GM13977 (cell line): ENCODE measurements around the gene SALL4.
"Not testable (repeated sequence)": the region's sequence is repeated elsewhere in the genome, so short reads cannot be mapped to it uniquely, and the experiment has no call there.

ENCODE experiments used
- DNase-seq: peaks from one replicate; pipeline ENCODE4 v3.0.0; 2012; ENCODE audit warnings: low spot score
- CTCF ChIP-seq: IDR thresholded peaks from 2 replicates; pipeline ENCODE4 v1.5.1; 2012; ENCODE audit warnings: mild to moderate bottlenecking, control low read depth; ENCODE audit not compliant: insufficient read depth; ENCODE audit errors: extremely low read depth, missing control alignments
- in situ Hi-C: fragments of 300-500 bp; cut with MboI; formaldehyde crosslinking; loops from one replicate; pipeline ENCODE4 v1.12.0; 2022; ENCODE audit warnings: low sequenced_read_pairs, low pct_unique_long_range_greater_than_20kb, mixed read lengths, inconsistent platforms; ENCODE audit not compliant: unreplicated experiment

Gene SALL4

GRCh38 chr20:51832276-51832675, 30.0 kb upstream of the SALL4 start:
- DNase-seq: no peak
- in situ Hi-C loops: no loop called here
- TF ChIP-seq CTCF: no peak

- no peak for DNase-seq
- TF ChIP-seq CTCF: no peak
- in situ Hi-C loops: no loop called here
These were observed 29.5 kb upstream of the SALL4 start for GRCh38 chr20:51831866-51832265.

GRCh38 chr20:51830538-51830937, 28.2 kb upstream of the SALL4 start:
- no peak for TF ChIP-seq CTCF
- in situ Hi-C loops: no loop called here
- DNase-seq: no peak

GRCh38 chr20:51828762-51829161, 26.4 kb upstream of the SALL4 start:
- TF ChIP-seq CTCF: no peak
- in situ Hi-C loops: no loop called here
- no peak for DNase-seq

GRCh38 chr20:51826372-51826771, 24.1 kb upstream of the SALL4 start:
- TF ChIP-seq CTCF: no peak
- in situ Hi-C loops: no loop called here
- DNase-seq: no peak

- DNase-seq: no peak
- in situ Hi-C loops: no loop called here
- TF ChIP-seq CTCF: no peak
These were observed 16.2 kb upstream of the SALL4 start for GRCh38 chr20:51818479-51819008.

- DNase-seq, in situ Hi-C loops: not testable (repeated sequence)
These were observed 14.5 kb upstream of the SALL4 start for GRCh38 chr20:51816856-51817255.
